Neutrophil (primary cell): Measurements from ENCODE around the gene EREG.
A peak's percentile ranks its signal among the peaks of the same experiment; 100 is the strongest.

Experiments
- H3K27ac ChIP-seq: fragments of 200-600 bp; sonication (generic); 2 replicates; pipeline ENCODE4 v1.5.1; 2016; ENCODE audit warnings: mild to moderate bottlenecking, moderate library complexity
- H3K27me3 ChIP-seq: fragments of 200-600 bp; sonication (generic); 2 replicates; pipeline ENCODE4 v1.6.0; 2016; ENCODE audit warnings: mild to moderate bottlenecking
- H3K36me3 ChIP-seq: fragments of 200-600 bp; sonication (generic); 2 replicates; pipeline ENCODE4 v1.5.1; 2017
- H3K4me1 ChIP-seq, 2 experiments: fragments of 200-600 bp in 1 of 2; sonication (generic) in 1 of 2; 1 replicate in 1 of 2; 2 replicates in 1 of 2; pipeline versions ENCODE4 v1.5.1 to v1.6.1; 2013 to 2016; ENCODE audit warnings: low read depth in 1 of 2, low read length in 1 of 2, mild to moderate bottlenecking in 1 of 2, moderate library complexity in 1 of 2; ENCODE audit not compliant: control insufficient read depth in 1 of 2, insufficient read depth in 1 of 2
- H3K4me3 ChIP-seq, 2 experiments: fragments of 200-600 bp in 1 of 2; sonication (generic) in 1 of 2; 1 replicate in 1 of 2; 2 replicates in 1 of 2; pipeline ENCODE4 v1.5.1; 2013 to 2016; ENCODE audit warnings: low read depth in 1 of 2, low read length in 1 of 2, mild to moderate bottlenecking in 1 of 2, moderate library complexity in 1 of 2
- H3K9me3 ChIP-seq: fragments of 200-600 bp; sonication (generic); 2 replicates; pipeline ENCODE4 v1.5.1; 2016
- TF ChIP-seq, protein P1 (sequence below): fragments of 200-600 bp; sonication (generic); IDR thresholded peaks from 2 replicates; pipeline ENCODE4 v1.5.1; 2016; ENCODE audit warnings: antibody characterized with exemption

Gene EREG

DNA sequence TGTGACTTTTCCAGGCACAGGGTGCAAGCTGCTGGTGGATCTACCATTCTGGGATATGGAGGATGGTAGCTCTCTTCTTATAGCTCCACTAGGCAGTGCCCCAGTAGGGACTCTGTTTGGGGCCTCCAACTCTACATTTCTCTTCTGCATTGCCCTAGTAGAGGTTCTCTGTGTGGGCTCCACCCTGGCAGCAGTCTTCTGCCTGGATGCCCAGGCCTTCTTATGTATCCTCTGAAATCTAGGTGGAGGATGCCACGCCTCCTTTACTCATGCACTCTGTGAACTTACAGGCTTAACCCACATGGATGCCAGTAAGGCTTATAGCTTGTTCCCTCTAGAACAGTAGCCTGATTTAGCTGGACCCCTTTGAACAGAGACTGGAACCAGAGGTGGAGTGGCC, 20.9 kb upstream of the EREG start:
- TF ChIP-seq, protein P1, sequence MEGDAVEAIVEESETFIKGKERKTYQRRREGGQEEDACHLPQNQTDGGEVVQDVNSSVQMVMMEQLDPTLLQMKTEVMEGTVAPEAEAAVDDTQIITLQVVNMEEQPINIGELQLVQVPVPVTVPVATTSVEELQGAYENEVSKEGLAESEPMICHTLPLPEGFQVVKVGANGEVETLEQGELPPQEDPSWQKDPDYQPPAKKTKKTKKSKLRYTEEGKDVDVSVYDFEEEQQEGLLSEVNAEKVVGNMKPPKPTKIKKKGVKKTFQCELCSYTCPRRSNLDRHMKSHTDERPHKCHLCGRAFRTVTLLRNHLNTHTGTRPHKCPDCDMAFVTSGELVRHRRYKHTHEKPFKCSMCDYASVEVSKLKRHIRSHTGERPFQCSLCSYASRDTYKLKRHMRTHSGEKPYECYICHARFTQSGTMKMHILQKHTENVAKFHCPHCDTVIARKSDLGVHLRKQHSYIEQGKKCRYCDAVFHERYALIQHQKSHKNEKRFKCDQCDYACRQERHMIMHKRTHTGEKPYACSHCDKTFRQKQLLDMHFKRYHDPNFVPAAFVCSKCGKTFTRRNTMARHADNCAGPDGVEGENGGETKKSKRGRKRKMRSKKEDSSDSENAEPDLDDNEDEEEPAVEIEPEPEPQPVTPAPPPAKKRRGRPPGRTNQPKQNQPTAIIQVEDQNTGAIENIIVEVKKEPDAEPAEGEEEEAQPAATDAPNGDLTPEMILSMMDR = no peak
- Histone ChIP-seq H3K36me3 (no peaks in the 10 kb centered on the region), H3K27me3 (no peaks in the 10 kb centered on the region), H3K9me3 (peaks cover 4% of the 10 kb centered on the region), H3K4me3 (no peak overlapping the region), H3K4me1 (peaks cover 2% of the 10 kb centered on the region in 2 experiments), H3K27ac (no peak overlapping the region)

DNA sequence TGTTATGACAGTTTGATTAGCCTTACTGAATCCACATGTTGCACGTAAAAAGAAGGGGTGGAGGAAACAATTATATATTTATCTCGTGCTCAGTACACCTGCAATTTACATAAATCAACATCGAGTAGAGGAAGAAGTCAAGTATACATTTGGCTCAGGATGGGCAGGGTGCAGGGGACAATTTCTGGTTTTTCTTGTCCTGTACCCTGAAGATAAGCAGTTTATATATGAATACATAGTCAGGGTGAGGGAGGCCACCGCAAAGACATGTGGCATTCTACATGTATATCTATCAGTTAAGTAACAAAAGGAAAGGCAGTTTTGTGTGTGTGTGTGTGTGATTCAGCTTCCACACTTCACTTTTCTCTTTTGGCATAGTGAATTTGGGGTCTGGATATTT, 11.1 kb upstream of the EREG start:
- Histone ChIP-seq H3K9me3 (no peaks in the 10 kb centered on the region), H3K4me1 (no peaks in the 10 kb centered on the region), H3K4me3 (no peak overlapping the region), H3K27ac (no peak overlapping the region), H3K36me3 (no peaks in the 10 kb centered on the region), H3K27me3 (no peaks in the 10 kb centered on the region)
- TF ChIP-seq, protein P1 = no peak

DNA sequence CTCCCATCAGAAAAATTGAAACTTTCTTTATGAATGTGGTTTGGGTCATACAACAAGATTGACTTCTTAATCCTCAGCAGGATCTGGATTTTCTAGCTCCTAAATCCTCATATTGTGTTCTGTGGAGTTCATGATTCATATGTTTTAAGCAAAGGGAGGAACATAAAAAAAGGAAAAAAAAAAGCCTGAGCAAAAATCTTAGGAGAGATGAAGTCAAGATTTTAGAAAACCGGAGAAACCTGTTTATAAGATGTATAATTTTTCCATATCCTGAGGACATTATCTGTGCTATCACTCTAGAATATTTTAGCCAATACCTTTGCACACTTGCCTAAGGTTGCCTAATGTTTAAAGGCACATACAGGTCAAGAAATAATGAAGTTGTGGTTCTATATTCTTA, 7.0 kb upstream of the EREG start:
- no peak overlapping the region for H3K4me3 ChIP-seq
- H3K27me3 ChIP-seq = no peaks in the 10 kb centered on the region
- TF ChIP-seq, protein P1 = no peak
- no peaks in the 10 kb centered on the region for H3K9me3 ChIP-seq
- no peaks in the 10 kb centered on the region for H3K4me1 ChIP-seq
- no peak overlapping the region for H3K27ac ChIP-seq
- no peaks in the 10 kb centered on the region for H3K36me3 ChIP-seq

DNA sequence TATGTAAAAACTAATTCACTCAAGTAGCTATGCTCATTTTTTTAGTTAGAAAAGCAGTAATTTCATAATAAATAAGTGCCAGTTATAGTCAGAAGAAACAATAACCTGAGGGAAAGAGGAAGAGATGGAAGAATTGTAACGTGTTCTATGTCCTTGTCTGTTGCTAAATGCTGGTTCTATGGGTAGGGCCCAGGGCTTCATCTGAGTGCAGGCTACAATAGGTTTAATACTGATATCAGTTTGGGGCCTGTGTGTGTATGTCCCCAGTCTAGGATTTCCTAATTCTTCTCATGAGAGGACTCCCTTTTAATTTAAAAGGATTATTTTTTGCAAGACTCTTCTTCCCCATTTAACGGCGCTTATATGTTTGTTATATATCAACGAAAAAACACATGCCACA, 3.3 kb upstream of the EREG start:
- H3K27ac ChIP-seq = no peak overlapping the region
- TF ChIP-seq, protein P1 = no peak
- no peaks in the 10 kb centered on the region for H3K36me3 ChIP-seq
- no peaks in the 10 kb centered on the region for H3K9me3 ChIP-seq
- peaks cover 14 to 26% of the 10 kb centered on the region in 2 experiments for H3K4me1 ChIP-seq
- H3K4me3 ChIP-seq = no peak overlapping the region
- H3K27me3 ChIP-seq = peaks cover 9% of the 10 kb centered on the region

DNA sequence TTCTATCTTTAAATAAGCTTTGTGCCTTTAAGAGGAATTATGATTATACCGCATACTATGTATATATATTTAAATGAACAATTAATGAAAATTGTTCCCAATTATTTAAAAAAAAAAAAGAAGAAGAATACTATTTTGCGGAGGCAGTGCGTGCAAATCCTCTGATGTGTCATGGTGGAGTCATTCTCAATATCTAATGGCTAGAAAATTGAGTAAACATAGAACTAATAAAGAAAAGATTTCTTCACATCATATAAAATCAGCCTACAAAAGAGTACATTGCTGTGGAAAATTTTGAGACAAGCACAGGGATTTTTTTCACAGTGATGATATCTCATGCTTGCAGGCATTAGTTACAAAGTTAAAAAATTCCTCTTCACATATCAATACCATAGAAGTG, 2.6 kb upstream of the EREG start:
- Histone ChIP-seq H3K9me3 (no peaks in the 10 kb centered on the region), H3K36me3 (no peaks in the 10 kb centered on the region), H3K4me1 (peaks cover 16 to 31% of the 10 kb centered on the region in 2 experiments), H3K27ac (no peak overlapping the region), H3K4me3 (no peak overlapping the region), H3K27me3 (peaks cover 9% of the 10 kb centered on the region)
- TF ChIP-seq, protein P1 = no peak

DNA sequence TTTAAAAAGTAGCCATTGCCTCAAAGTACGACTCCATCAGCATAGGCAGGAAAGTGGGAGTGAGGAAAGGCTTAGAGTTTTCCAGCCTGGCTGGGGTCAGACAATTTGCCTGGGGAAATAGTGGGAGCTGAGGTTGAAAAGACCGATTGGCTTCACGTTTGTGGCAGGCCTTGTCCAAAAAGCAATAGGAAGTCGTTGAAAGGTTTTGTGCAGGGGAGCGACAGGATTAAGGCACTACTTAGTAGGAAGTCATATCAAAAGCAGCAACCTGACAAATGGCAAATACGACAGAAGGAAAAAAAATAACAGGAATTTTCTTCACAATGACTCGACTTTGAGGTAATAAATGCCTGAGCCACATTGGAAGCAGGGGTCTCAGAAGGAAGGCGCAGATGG, 691 bp upstream of the EREG start:
- Histone ChIP-seq H3K36me3 (no peaks in the 10 kb centered on the region), H3K27me3 (peaks cover 9% of the 10 kb centered on the region), H3K4me3 (peak overlapping the region; percentile 32 to 55), H3K9me3 (no peaks in the 10 kb centered on the region), H3K4me1 (peaks cover 16 to 31% of the 10 kb centered on the region in 2 experiments), H3K27ac (no peak overlapping the region)
- TF ChIP-seq, protein P1 = no peak
